Colon (tissue), 2 donors: Measurements from ENCODE around the gene WSCD2.

Experiments used
- FAIRE-seq: peaks from 2 replicates; lab custom pipeline; 2012; peaks lifted over from hg19 to GRCh38; lab: Jason Lieb, UNC
- donor health status: control.
- donor health status: control.

The WSCD2 gene

GRCh38 chr12:108166505-108166904 lies 37.4 kb downstream of the WSCD2 start:
- FAIRE-seq: no peak

DNA sequence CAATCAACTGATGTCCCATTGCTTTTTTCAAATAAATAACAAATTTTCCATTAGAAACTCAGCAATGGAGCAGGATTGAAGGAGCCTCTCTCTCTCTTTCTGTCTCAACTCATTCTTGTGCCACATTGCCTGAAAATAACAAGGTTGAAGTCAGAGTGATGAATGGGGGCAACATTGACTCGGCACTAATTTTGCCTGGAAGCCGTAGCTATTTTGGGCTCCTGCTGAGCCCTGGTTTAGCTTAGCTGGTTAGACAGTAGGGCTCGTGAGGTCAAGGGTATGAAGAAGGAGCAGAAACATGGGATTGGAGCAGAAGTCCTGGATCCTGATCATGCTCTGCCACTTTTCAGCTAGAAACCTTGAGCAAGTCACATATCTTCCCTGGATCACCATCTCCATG lies 38.9 kb downstream of the WSCD2 start:
- FAIRE-seq: no peak

DNA sequence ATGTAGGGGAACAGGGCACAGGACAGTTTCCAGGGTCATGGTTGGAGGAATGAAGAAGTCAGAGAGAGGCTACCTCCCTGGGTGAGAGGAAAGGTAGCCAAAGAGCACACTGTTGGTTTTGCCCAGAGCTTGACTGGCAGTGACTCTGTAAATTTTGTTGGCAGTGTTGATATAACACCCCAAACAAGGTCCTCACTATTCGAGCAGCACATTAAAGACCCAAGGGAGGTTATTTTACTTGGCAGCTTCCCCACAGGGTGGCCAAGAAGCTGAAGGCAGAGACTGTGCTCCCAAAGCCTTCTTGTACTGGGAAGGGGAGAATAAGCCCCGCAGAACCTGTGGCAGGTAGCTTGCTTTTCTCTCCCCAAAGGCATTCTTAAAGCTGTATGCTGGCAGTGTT lies 40.6 kb downstream of the WSCD2 start:
- no peak for FAIRE-seq

GRCh38 chr12:108170164-108170563 lies 41.1 kb downstream of the WSCD2 start:
- no peak for FAIRE-seq

DNA sequence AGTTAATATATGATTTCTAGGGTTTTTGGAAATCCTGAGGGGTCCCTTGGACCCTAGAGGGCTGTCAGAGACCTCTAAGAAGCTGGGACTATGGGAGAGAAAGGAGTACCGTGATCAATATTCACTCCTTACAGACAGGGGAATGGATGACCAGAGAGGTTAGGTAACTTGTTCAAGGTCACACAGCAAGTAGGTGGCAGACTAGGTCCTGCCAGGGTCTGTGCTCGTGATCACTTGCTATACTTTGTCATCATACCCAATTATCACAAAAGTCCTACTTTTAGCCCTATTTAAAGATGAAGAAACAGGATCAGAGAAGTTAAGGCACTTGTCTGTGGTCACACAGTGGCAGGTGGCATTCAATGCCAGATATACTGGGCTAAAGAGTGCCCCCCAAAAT lies 42.9 kb downstream of the WSCD2 start:
- no peak for FAIRE-seq

DNA sequence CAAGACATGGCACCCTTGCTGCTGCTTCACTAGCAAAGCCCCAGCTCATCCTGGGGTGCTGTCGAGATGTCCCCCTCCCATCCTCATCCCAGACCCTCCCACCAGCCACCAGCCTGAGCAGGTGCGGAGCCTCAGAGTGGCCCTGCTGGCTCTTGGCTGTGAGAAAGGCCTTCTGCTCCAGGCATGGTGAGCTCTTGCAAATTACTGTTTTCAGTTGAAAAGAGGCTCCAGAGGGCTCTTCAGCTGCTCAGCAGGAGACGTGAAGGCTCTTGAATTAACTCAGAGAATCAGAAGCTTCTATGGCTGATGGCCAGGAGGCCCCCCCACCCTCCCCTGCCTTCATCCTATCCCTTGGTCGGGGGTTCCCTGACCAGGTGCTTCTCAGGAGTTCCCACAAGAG lies 44.1 kb downstream of the WSCD2 start:
- no peak for FAIRE-seq

- no peak for FAIRE-seq
Observed at GRCh38 chr12:108173892-108174291, 44.8 kb downstream of the WSCD2 start.

DNA sequence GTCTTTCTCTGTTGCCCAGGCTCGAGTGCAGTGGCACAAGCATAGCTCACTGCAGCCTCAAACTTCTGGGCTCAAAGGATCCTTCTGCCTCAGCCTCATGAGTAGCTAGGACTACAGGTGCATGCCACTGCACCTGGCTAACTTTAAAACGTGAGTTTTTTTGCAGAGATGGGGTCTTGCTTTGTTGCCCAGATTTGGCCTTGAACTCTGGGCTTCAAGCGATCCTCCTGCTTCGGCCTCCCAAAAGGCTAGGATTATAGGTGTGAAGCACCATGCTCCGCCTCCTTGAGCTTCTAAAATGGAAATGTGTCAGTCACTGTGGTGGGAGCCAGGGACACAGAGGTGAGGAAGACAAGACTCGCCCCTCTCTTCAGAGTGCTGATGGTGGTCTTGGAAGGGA lies 45.6 kb downstream of the WSCD2 start:
- FAIRE-seq: no peak

GRCh38 chr12:108175310-108175709 lies 46.2 kb downstream of the WSCD2 start:
- FAIRE-seq: no peak

DNA sequence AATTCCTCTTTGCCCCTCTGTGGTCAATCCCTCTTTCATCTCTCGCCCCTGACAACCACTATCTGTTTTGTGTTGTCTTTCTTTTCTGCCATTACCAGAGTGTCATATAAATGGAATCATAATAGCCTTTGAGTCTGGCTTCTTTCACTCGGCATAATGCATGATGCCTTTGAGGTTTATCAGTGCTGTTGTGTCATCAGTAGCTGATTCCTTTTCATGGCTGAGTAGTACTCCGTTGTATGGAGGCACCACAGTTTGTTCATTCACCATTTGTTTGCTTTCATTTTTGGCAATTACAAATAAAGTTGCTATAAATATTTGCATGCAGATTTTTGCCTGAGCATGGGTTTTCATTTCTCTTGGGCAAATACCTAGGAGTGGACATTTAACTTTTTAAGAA lies 47.2 kb downstream of the WSCD2 start:
- FAIRE-seq: no peak

DNA sequence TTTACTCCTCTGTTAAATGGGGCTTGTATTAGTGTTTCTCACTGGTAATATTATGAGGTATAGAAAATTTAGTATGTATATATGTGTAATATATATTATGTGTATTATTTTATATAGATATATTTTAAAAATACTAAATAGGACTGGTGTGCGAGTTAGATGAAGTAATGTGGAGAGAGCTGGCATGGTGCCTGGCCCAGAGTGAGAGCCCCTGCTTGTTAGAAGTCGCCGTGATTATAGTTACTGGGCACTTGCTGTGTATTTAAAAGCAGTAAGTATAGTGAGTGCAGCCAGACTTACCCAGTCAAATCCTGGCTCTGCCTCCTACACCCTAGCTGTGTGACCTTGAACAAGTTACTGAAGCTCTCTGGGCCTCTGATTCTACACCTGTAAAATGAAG lies 48.0 kb downstream of the WSCD2 start:
- FAIRE-seq: no peak

DNA sequence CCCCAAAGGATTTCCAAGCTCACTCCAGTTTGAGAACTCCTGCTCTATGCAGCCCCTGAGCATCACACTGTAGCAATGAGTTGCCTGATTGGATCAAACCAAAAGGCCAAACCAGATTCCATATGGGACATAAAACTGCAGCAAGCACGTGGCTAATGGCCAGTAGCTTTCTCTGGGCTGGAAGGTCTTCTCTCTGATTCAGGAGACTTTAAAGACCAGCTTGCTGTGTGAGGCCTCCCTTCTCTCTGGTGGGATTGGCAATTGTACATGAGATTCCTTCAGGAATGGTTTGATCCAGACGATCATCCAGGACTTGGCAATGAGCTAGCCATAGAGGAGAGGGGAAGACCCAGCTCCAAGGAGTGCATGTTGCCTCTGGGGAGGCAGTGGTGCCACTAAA lies 50.2 kb downstream of the WSCD2 start:
- FAIRE-seq: no peak

- FAIRE-seq: no peak
Observed at GRCh38 chr12:108180255-108181094, 51.4 kb downstream of the WSCD2 start.

- no peak for FAIRE-seq
Observed at GRCh38 chr12:108181095-108181454, 52.0 kb downstream of the WSCD2 start.

GRCh38 chr12:108182096-108182495 lies 53.0 kb downstream of the WSCD2 start:
- FAIRE-seq: no peak

DNA sequence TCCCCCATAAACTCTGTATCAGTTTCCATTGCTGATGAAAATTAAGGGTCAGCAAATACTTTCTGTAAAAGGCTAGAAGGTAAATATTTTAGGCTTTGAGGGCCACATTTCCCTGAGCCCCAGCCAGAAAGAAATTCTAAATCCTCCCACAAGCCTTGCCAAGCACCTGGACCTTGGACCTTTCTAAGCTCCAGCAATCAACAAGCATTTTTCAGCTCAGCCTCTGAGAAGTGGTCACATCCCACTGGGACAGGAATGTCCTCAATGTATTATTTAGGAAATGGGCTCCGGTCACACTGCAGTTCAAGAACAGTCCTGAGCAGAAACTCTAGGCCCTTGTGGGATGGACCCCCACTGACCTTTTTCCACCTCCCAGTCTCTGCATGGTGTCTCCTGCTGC lies 55.9 kb downstream of the WSCD2 start:
- no peak for FAIRE-seq

GRCh38 chr12:108187831-108188230 lies 58.7 kb downstream of the WSCD2 start:
- no peak for FAIRE-seq

DNA sequence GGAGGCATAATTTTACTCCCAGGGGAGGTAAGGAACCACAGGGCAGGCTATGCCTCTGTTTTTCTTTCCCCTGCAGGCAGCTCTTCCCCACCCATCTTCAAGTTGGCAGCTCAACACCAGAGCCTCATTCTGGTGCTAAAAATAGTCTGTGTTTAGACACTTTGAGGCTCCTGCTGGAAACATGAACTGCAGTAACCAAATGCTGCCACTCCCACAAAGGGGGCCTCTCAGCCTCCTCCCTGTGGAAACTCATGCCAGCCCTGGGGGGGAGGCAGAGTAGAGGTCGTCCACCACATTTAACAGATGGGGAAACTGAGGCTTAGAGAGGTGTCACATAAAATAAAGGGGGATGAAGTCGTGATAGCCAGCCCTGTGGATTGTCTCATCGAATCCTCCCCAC lies 61.4 kb downstream of the WSCD2 start:
- no peak for FAIRE-seq

DNA sequence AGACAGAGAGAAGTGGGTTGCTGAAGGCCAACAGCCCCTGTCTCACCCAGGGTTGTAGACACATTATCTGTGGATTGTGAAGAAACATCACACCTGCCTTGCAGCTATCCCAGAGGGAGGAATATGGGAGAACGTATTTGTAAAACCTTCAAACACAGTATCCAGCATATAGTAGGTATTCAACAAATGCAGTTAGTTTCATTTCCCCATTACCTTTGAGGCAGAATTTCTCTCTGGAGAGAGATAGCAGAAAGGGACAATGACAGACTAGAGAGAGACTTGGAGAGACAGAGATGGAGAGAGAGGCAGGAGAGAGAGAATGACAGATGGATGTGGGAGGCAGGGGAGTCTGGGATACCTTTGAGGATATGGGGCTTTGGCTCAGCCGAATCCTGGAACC lies 62.0 kb downstream of the WSCD2 start:
- FAIRE-seq: no peak

GRCh38 chr12:108191938-108192337 lies 62.9 kb downstream of the WSCD2 start:
- no peak for FAIRE-seq

GRCh38 chr12:108193493-108193892 lies 64.4 kb downstream of the WSCD2 start:
- FAIRE-seq: no peak

GRCh38 chr12:108193917-108194316 lies 64.8 kb downstream of the WSCD2 start:
- no peak for FAIRE-seq

DNA sequence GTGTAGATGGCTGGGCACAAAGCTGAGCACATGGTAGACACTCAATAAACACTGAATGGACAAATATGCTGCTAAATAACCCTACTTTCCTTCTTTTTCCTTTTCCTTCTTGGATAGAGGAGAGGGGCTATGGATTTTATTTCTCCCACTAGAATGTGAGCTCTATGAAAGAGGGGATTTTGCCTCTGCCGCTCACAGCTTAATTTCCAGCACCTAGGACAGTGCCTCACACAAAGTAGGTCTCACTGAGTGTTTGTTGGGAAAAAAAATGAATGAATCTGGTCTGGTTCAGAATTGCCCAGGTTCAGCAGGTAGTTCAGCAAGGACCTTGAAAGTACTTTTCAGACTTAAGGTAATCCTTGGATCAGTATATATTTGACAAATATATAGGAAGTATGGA lies 65.5 kb downstream of the WSCD2 start:
- no peak for FAIRE-seq

GRCh38 chr12:108196319-108196718 lies 67.2 kb downstream of the WSCD2 start:
- no peak for FAIRE-seq

- FAIRE-seq: no peak
Observed at GRCh38 chr12:108196921-108197320, 67.8 kb downstream of the WSCD2 start.
